HG02870 (cell line): ENCODE measurements around the gene BIK.
"Not testable (repeated sequence)": the region's sequence is repeated elsewhere in the genome, so short reads cannot be mapped to it uniquely, and the experiment has no call there.

Experiments
- ATAC-seq: cut with Tn5 transposase; IDR thresholded peaks from one replicate; pipeline ENCODE4 v1.9.1; 2021; ENCODE audit warnings: mild to moderate bottlenecking, moderate library complexity; ENCODE audit not compliant: unreplicated experiment

BIK gene

DNA sequence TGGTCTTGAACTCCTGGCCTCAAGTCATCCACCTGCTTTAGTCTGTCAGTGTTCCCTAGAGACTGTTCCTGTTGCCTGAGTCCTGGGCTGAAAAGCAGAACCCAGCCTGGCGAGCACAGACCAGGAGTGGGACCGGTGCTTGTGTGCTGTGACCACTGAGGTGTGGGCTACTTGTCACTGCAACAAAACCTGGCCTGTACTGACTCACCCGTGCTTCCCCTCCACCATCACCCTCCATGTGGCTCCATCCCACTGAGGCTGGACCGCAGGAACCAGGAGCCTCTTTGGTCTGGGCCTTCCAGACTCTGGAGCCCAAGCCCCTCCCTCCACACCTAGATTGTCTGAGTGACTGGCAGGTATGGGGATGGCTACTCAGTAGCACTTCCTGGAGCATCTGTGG, 24.0 kb downstream of the BIK start:
- ATAC-seq, result no peak

DNA sequence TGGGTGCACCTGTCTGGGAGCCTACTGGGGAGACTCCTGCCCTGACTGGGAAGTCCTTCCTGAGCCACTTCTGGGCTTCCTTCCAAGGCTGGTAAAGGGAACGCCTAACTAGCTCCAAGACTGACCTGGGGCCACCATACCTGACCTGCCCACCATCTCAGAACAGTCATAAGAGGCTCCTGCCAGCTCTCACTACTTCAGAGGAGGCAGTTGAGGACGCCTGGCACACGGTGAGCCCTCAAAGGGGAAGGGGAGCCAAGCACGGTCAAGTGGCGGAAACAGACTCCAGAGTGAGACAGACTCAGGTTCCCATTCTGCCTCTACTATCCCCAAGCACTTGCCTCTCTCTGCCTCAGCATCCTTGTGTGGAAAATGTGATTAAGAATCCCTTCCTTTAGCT, 25.0 kb downstream of the BIK start:
- no peak for ATAC-seq

DNA sequence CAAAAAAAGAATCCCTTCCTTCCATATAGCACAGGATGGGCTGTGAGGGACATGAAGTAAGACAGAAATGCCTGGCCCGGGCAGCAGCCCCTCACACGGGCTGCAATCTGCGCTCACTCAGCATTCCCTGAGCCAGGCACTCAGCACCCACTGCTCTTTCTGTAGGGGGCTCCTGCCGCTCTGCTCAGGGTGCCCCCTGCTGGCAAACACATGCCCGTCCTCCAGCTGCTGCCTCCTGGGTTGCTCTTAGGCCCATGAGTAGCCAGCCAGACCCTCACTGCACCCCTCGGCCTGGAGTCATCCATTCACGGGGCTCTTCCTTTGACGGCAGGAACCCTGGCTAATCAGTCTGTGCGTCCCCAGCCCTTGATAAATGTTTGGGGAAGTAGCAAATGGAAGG, 25.7 kb downstream of the BIK start:
- no peak for ATAC-seq

DNA sequence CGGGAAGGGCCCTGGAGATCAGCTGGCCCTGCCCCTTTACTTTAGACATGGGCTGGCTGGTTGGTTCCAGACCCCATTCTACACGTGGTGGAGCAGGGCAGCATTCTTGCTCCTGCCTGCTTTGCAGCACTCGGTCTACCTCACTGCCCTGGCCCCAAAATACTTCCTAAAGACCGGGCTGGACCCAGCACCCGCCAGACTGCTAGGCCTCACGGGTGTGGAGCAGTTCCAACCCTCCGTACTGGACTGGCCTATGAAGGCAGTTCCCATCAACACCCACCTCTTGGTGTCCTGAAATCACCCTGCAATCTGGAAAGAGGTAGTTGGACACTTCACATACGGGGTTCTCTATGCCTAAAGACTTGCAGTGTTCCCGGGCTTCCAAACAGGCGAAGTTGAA, 26.3 kb downstream of the BIK start:
- no peak for ATAC-seq

DNA sequence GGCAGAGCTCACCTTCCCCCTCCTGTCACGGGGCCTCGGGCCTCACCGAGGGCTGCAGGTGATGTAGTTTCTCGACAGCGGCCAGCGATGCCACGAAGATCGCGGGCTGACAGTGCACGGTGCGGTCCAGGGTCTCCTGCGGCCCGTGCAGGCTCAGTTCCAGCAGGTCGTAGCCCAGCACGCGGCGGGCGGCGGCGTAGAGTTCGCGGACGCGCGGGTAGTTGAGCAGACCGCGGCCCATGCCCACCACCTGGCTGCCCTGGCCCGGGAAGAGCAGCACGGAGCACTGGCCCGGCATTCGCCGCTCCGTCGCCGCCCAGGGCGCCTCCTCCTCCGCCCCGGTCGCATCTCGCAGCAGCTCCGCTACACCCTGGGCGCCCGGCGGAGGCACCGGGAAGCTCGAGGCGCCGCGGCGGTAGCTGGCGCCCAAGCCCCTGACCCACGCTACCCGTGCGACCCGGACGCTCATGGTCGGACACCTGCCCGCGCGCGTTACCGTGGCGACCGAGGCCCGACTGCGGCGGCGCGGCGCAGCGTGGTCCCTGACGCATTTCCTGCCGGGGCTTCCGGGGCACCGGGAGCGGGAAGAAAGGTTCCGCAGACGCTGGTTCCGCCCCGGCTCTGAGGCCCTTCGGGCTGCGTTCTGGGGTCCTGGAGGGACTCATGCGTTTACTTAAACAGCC, 32.5 kb downstream of the BIK start, which contains the start of gene MCAT:
TSS of gene MCAT (minus strand) at position 519 of the 683 bp plus-strand sequence. CDS start at position 469, 50 bp downstream.
- ATAC-seq, result peak; percentile 76

DNA sequence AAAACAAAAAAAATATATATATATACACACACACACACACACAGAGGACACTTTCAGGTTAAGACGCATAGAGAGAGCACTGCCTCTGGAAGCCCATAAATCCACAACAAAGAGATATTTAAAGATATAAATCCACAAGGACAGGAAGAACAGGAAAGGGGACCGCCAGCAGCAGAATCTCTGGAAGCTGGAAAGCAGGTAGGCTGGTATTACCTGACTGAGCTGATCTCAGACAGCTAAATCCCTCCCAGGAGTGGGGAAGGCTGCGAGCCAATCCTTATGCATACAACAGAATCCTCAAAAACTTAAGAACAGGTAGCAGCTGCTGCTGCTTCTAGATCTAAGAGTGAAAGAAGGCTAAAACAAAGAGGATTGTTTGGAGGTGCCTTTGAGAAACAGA, 34.4 kb downstream of the BIK start:
- no peak for ATAC-seq

DNA sequence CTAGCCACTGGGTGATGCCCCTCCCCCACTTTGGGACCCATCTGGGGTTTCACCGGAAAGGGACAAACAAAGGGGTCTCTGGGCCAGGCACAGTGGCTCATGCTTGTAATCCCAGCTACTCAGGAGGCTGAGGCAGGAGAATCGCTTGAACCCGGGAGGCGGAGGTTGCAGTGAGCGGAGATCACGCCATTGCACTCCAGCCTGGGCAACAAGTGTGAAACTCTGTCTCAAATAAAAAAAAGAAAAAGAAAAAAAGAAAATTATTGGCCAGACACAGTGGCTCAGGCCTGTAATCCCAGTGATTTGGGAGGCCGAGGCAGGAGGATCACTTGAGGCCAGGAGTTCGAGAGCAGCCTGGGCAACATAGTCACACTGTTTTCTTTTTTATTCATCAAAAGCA, 34.8 kb downstream of the BIK start:
- not testable (repeated sequence) for ATAC-seq

DNA sequence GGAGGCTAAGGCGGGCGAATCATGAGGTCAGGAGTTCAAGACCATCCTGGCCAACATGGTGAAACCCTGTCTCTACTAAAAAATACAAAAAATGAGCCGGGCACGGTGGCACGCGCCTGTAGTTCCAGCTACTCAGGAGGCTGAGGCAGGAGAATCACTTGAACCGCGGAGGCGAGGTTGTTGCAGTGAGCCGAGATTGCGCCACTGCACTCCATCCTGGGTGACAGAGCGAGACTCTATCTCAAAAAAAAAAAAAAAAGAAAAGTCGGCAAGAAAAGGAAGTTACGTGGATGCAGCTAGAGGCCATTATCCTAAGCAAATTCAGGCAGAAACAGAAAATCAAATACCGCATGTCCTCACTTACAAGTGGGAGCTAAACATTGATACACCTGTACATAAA, 35.8 kb downstream of the BIK start:
- not testable (repeated sequence) for ATAC-seq

DNA sequence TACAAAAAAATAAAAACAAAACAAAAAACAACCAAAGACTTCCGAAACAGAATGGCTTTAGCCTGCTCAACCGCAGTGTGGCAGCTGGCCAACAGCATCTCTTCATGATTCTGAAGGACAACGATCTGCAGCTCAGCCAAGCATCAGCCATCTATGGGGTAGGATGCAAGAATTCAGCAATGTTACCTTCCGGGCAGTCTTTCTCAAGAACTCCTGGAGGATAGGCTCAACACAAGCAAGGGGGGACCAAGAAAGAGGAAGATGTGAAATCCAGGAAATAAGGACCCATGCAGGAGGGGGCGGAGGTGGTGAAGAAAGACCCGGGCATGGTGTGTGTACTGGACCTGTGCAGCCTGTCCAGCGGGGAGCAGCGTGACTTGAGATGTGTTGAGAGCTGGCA, 37.3 kb downstream of the BIK start:
- ATAC-seq, result no peak

DNA sequence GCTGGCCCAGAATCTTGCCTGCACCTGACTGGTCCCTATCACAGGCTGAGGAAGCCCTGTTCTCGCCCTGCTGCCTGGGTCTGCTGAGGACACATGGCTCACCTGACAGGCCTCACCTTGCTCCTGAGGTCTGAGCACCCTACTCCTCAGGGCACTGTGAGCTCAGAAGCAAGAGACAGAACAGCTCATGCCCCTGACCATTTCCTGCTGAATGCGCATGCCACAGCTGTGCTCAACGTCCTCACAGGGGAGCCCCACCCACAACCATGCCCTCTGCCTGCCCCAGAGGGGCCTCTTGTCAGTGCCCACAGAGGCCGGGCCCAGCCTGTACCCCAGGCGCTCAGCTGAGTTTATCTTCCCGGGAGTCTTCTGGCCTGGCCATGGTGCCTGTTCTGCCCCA, 38.0 kb downstream of the BIK start:
- no peak for ATAC-seq

DNA sequence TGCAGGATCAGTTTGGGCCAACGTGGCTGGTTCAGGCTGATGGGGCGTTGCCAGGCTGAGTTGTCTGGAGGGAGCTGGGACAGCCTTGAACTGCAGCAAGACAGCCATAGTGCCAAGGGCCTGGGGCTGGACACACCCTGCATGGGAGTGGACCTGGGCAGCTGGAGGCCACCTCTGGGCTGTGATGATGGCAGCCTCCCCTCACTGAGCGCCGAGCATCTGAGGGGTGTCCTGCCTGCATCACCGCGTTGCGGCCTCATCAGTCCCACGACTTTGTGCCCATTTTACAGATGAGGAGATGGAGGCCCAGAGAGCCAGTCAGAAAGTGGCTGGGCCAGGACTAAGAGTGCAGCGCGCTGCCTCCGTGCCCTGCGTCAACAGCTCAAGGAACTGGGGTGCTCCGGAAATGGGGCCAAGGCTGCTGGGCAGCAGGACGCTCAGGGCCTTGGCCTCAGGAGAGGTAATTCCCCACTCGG, 40.2 kb downstream of the BIK start:
- no peak for ATAC-seq

DNA sequence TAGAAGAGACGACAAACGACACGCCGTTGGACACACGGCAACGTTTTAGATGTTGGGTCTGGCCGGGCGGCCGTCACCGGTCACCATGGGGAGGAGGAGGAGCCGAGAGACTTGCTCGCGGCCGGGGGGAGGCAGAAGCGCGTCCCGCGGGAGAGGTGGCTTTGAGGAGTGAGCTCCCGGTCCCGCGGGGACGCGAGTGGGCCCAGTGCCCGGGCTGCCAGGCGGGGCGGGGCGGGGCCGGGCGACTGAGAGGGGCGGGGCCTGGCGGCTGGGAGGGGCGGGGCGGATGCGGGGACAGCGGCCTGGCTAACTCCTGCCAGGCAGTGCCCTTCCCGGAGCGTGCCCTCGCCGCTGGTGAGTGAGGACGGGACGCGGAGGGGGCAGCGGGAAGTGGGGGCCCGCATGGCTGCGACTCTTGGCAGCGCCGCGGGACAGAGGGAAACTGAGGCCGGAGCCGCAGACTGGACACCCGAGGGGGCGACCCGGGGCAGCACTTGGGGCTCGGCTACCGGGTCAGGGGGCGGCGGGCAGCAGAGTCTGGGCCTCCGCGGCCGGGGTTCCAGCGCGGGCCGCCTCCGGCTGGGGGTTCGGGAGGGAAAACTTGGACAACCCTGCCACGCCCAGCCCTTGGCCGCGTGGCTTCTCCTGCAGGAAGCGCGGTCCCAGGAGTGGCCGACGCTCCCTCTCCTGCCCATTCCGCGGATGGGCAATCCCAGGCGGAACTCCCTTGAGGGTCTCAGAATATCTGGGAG, 40.9 kb downstream of the BIK start, which contains the start of gene TSPO:
TSS of gene TSPO (plus strand) at position 309 of the 752 bp plus-strand sequence. CDS start 7,680 bp downstream, outside the sequence.
- no peak for ATAC-seq

DNA sequence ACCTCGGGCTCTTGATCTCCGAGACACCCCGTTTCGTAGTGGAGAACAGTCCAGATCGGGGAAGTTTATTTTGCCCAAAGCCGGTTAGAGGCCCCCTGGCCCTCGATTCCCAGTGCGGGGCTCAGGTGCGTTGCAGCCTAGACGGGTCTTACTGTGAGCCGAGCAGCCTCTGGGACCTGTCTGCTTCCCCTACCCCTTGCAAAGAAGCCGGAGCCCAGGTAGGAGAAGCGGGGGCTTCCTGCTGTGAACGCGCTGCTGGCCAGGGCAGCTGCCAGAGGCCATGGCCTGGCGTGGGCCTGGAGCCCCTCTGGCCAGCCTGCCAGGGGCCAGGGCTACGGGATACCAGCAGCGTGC, 41.4 kb downstream of the BIK start:
- no peak for ATAC-seq

DNA sequence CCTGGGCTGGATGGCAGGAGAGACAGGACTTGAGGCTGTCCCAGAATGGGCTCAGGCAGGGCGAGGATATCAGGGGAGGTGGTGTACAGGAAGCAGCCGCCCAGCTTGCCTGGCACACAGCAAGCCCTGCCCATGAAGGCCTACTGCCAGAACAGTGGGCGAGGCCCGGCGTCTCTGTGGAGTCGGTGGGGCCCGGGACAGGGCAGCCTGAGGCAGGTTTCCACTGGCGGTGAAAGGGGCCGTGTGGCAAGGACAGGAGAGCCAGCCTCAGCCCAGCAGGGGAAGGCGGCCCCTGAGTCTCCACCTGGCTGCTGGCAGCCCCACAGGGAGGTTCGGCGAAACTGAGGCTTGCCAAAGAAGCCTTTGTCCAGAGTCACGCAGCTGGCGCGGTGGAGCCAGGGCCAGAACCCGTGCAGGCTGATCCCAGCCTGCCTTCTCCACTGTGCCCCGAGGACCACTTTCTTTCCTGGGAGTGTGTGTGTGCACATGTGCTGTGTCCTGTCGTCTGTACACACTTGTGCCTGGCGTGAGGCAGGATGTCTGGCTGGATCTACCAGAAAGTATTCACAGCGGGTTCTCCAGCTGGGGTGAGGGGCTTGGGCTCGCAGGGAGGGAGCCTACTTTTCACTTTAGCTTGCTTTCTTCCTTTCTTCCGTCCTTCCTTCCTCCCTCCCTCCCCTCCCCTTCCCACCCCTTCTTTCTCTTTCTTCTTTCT, 42.0 kb downstream of the BIK start:
- no peak for ATAC-seq

DNA sequence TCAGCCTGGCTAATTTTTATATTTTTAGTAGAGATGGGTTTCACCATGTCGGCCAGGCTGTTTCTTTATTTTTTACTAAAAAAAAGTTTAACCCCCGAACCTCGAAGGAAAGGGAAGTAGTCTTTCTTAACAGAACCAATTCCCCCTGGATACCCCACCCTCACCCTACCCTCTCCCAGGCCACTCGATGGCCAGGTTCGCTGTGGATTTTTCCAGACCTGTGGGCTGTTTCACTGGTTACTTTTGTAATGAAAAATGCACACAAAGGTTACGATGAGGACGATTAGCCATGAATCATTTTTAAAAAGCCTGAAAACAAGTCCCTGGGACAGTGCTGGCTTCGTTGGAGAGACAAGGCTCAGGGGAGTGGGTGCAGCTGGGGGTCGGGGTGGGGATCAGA, 43.3 kb downstream of the BIK start:
- no peak for ATAC-seq

DNA sequence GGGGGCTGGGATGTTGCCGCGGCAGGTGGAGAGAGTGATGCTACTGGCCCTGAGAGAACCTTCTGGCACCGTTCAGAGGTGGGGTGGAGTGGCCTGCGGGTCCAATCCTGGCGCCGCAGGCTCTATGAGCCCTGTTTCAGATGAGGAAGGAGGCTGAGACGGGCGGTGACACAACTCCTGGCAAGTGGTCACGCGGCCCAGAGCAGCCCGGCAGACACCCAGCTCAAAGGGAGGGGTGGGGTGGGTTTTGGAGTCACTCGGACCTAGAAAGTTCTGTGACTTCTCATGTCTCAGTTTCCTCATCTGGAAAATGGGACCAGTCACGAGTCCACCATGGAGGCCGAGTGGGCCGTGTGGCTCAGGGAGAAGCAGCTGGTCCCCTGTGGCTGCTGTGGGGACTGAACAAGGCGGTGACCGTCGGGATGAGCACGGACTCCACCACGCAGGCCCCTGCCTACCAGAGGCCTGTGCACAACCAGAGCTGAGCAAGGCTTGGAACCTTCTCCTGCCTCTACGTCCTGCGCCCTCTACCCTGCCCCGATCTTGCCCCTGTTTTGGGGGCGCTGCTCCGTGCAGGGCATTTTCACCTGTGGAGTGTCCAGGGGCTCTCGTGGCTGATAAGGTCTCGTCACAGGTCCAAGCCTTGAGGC, 44.5 kb downstream of the BIK start:
- ATAC-seq, result no peak

DNA sequence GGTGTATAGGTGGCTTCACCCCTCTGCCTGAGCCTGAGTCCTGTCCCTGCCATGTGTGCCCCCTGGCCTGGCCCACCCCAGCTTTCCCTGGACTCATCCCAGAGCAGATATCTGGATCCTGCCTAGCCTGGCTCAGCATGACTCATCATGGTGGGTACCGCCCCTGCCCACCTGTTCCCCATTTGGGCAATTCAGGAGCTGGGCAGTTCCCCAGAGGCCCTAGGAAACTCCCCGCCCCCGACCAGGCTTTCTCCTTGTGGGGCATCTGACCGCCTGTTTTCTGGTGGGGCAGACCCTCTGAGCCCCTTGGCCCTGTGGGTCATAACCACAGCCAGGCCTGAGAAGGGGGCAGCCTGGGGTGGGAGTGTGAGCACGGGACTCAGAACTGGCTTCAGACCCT, 45.2 kb downstream of the BIK start:
- no peak for ATAC-seq

DNA sequence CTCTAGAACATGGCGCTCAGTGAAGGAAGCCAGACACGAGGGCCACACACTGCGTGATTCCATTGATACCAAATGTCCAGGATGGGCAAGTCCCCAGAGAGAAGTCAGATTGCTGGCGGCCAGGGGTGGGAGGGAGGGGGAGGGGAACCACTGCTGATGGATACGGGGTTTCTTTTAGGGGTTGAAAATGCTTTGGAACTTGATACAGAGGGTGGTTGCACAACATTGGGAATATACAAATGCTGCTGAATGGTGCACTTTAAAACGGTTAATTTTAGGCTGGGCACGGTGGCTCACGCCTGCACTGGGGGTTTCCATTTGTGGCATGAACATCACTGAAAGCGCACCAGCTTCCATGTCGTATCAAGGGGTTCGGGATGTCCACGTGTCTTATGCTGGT, 45.9 kb downstream of the BIK start:
- no peak for ATAC-seq

DNA sequence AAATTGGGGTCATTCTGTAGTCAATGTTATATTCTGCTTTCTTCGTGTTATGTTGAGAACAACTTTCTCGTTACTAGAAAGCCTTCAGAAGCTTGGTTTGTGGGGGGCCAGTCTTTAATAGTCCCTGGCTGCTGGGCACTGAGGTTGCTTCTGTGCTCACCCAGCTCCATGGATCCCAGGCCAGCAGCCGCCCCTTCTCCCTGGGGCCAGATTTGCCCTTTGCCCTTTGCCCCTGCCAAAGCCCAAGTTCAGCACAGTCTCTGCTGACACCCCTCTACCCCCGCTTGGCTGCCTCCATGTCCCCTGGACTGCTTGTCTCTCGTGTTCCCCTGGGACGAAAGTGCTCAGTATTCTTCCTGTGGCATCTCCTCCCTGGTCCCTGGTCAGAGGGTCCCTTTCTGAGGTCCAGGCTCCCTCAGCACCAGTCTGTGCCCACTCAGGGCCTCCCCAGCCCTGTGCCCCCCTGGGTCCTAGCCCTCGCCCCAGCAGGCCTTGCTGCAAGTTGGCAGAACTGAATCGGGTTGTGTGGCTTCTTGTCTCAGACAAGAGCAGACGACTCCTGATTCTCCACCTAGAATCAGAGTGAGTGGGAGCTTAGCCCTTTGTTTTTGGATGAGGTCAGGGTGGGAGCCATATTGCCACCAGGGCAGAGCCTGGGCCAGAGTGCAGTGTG, 47.5 kb downstream of the BIK start:
- no peak for ATAC-seq

DNA sequence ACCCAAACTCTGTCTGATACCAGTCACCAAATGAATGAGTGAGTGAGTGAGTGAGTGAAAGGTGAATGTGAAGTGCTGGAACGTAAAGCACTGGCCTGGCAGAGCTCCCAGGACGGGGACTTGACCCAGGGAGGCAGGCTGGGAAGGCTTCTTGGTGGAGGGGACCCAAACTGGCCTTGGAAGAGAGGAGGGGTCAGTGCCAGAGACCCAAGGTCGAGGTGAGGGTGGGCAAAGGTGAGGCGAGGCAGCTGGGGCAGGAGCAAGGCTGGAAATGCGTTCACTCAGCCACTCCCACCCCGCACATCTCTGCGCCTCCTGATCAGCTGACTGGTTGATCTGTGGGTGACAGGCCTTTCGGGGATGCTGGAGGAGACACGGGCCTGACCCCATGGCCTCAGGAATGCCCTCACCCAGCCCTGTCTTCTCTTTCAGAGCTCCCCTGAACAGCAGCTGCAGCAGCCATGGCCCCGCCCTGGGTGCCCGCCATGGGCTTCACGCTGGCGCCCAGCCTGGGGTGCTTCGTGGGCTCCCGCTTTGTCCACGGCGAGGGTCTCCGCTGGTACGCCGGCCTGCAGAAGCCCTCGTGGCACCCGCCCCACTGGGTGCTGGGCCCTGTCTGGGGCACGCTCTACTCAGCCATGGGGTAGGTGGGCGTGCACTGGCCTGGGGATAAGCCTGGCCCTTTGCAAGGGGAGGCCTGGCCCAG, 48.4 kb downstream of the BIK start:
- ATAC-seq, result no peak
